NCI-H1930 (cell line): ENCODE results near the gene CEP76.
A peak's percentile ranks its signal among the peaks of the same experiment; 100 is the strongest.
"Not testable (repeated sequence)": the region's sequence is repeated elsewhere in the genome, so short reads cannot be mapped to it uniquely, and the experiment has no call there.

ENCODE experiments used
- DNase-seq, 2 experiments: peaks; one replicate each; lab custom pipeline; 2025; lab: John Stamatoyannopoulos, UW

Gene CEP76

GRCh38 chr18:12703096-12703567, 609 bp upstream of the CEP76 start:
- DNase-seq = no peak

GRCh38 chr18:12701161-12701560, 1.4 kb downstream of the CEP76 start:
- DNase-seq = no peak

- no peak for DNase-seq
Observed at GRCh38 chr18:12699747-12700146, 2.8 kb downstream of the CEP76 start.

GRCh38 chr18:12694032-12694431, 8.5 kb downstream of the CEP76 start:
- no peak for DNase-seq

GRCh38 chr18:12692206-12692605, 10.3 kb downstream of the CEP76 start:
- DNase-seq = no peak

- no peak for DNase-seq
Observed at GRCh38 chr18:12689256-12689850, 13.2 kb downstream of the CEP76 start.

GRCh38 chr18:12686100-12686499, 16.4 kb downstream of the CEP76 start:
- DNase-seq = no peak

- DNase-seq = no peak
Observed at GRCh38 chr18:12679183-12679786, 23.2 kb downstream of the CEP76 start.

GRCh38 chr18:12668041-12668440, 34.5 kb downstream of the CEP76 start:
- DNase-seq = no peak

GRCh38 chr18:12659904-12660605, 42.5 kb downstream of the CEP76 start:
- peak in 1 of 2 experiments; percentile 9 for DNase-seq

- no peak for DNase-seq
Observed at GRCh38 chr18:12658426-12659138, 43.9 kb downstream of the CEP76 start.

GRCh38 chr18:12657684-12658425, 44.7 kb downstream of the CEP76 start, which contains the start of gene SPIRE1:
Gene SPIRE1 (minus strand): TSS chr18:12658107. CDS start chr18:12657866, 241 bp downstream.
- DNase-seq = peak; percentile 51 to 55

- DNase-seq = no peak
Observed at GRCh38 chr18:12656938-12657683, 45.4 kb downstream of the CEP76 start.

- no peak for DNase-seq
Observed at GRCh38 chr18:12656605-12656937, 46.0 kb downstream of the CEP76 start.

- DNase-seq = no peak
Observed at GRCh38 chr18:12654971-12655370, 47.6 kb downstream of the CEP76 start.

- no peak for DNase-seq
Observed at GRCh38 chr18:12652861-12653401, 49.6 kb downstream of the CEP76 start.

GRCh38 chr18:12651651-12652050, 50.9 kb downstream of the CEP76 start:
- DNase-seq = no peak

GRCh38 chr18:12647773-12648172, 54.8 kb downstream of the CEP76 start:
- no peak for DNase-seq

- no peak for DNase-seq
Observed at GRCh38 chr18:12645751-12646203, 56.7 kb downstream of the CEP76 start.

- no peak for DNase-seq
Observed at GRCh38 chr18:12645254-12645653, 57.3 kb downstream of the CEP76 start.

- not testable (repeated sequence) for DNase-seq
Observed at GRCh38 chr18:12643756-12644155, 58.8 kb downstream of the CEP76 start.
